Measurements from ENCODE around the gene ZFYVE21.

The ZFYVE21 gene

GRCh38 chr14:103782376-103782775, 66.8 kb downstream of the ZFYVE21 start:
- TF ChIP-seq, protein P1, sequence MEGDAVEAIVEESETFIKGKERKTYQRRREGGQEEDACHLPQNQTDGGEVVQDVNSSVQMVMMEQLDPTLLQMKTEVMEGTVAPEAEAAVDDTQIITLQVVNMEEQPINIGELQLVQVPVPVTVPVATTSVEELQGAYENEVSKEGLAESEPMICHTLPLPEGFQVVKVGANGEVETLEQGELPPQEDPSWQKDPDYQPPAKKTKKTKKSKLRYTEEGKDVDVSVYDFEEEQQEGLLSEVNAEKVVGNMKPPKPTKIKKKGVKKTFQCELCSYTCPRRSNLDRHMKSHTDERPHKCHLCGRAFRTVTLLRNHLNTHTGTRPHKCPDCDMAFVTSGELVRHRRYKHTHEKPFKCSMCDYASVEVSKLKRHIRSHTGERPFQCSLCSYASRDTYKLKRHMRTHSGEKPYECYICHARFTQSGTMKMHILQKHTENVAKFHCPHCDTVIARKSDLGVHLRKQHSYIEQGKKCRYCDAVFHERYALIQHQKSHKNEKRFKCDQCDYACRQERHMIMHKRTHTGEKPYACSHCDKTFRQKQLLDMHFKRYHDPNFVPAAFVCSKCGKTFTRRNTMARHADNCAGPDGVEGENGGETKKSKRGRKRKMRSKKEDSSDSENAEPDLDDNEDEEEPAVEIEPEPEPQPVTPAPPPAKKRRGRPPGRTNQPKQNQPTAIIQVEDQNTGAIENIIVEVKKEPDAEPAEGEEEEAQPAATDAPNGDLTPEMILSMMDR (IDR thresholded peaks at IDR 0.05; ENCODE audit: borderline replicate concordance, insufficient read depth, low read depth, low read length): no peak
- H3K4me3 ChIP-seq (ENCODE audit: low read depth, low read length): no peak overlapping the region
